GM18526 (cell line): ENCODE data around the gene OPCML.

ENCODE experiments used
- POLR2A ChIP-seq: IDR thresholded peaks from 3 replicates; pipeline ENCODE4 v1.6.1; 2011; ENCODE audit not compliant: insufficient read length; ENCODE audit errors: extremely low read depth

The OPCML gene

GRCh38 chr11:132777067-132777975 lies 755.0 kb downstream of the OPCML start:
- TF ChIP-seq POLR2A = no peak

GRCh38 chr11:132773751-132774150 lies 758.5 kb downstream of the OPCML start:
- no peak for TF ChIP-seq POLR2A

- no peak for TF ChIP-seq POLR2A
Observed at GRCh38 chr11:132772703-132773545, 759.4 kb downstream of the OPCML start.

GRCh38 chr11:132771746-132772145 lies 760.6 kb downstream of the OPCML start:
- no peak for TF ChIP-seq POLR2A

GRCh38 chr11:132770829-132771530 lies 761.3 kb downstream of the OPCML start:
- no peak for TF ChIP-seq POLR2A

GRCh38 chr11:132763503-132763902 lies 768.8 kb downstream of the OPCML start:
- TF ChIP-seq POLR2A = no peak

GRCh38 chr11:132755934-132756333 lies 776.4 kb downstream of the OPCML start:
- no peak for TF ChIP-seq POLR2A

GRCh38 chr11:132751516-132752250 lies 780.6 kb downstream of the OPCML start:
- TF ChIP-seq POLR2A = no peak

GRCh38 chr11:132746305-132746704 lies 786.0 kb downstream of the OPCML start:
- no peak for TF ChIP-seq POLR2A

- TF ChIP-seq POLR2A = no peak
Observed at GRCh38 chr11:132745306-132745705, 787.0 kb downstream of the OPCML start.

- no peak for TF ChIP-seq POLR2A
Observed at GRCh38 chr11:132744771-132745170, 787.5 kb downstream of the OPCML start.

GRCh38 chr11:132743601-132744000 lies 788.7 kb downstream of the OPCML start:
- no peak for TF ChIP-seq POLR2A

- no peak for TF ChIP-seq POLR2A
Observed at GRCh38 chr11:132742929-132743328, 789.4 kb downstream of the OPCML start.

GRCh38 chr11:132734217-132734616 lies 798.1 kb downstream of the OPCML start:
- TF ChIP-seq POLR2A = no peak

GRCh38 chr11:132728026-132728425 lies 804.3 kb downstream of the OPCML start:
- no peak for TF ChIP-seq POLR2A

GRCh38 chr11:132721526-132721925 lies 810.8 kb downstream of the OPCML start:
- TF ChIP-seq POLR2A = no peak
